Measurements from ENCODE around the gene MAP2K5. TPM values are rescaled to one million over a fixed set of nuclear protein-coding genes. Genes with fewer than 3 reads are reported as not detected.

The MAP2K5 gene
- polyA plus RNA-seq, 1 donor from 2014 or later: 12.1 TPM

GRCh38 chr15:67595572-67595971, 53.1 kb downstream of the MAP2K5 start (continued):
- no peak for TF ChIP-seq CTCF (IDR thresholded peaks at IDR 0.05; ENCODE audit: poor library complexity, severe bottlenecking)
- no peak for TF ChIP-seq SMC3 (conservative IDR thresholded peaks at IDR 0.05; ENCODE audit: poor library complexity)

GRCh38 chr15:67601073-67601472, 58.6 kb downstream of the MAP2K5 start:
- H3K4me3 ChIP-seq (ENCODE audit: low read length): no peak overlapping the region
- no peaks in the 10 kb centered on the region for H3K9me2 ChIP-seq (ENCODE audit: insufficient read depth, low read length)
- no peak overlapping the region for H3K27ac ChIP-seq (ENCODE audit: low read length)
- H4K20me1 ChIP-seq (ENCODE audit: insufficient read depth): no peaks in the 10 kb centered on the region
- H3F3A ChIP-seq (ENCODE audit: insufficient read depth, low read length, poor library complexity, severe bottlenecking): no peaks in the 10 kb centered on the region
- H3K9ac ChIP-seq (ENCODE audit: low read length): no peak overlapping the region
- no peaks in the 10 kb centered on the region for H3K79me2 ChIP-seq (replicated peaks; ENCODE audit: insufficient read depth, low read length)
- no peak for TF ChIP-seq REST (IDR thresholded peaks at IDR 0.05; ENCODE audit: borderline replicate concordance)
- no peak for TF ChIP-seq TAF1 (IDR thresholded peaks at IDR 0.05; ENCODE audit: low read depth)
- TF ChIP-seq CTCF (IDR thresholded peaks at IDR 0.05; ENCODE audit: poor library complexity, severe bottlenecking): no peak
- TF ChIP-seq SMC3 (conservative IDR thresholded peaks at IDR 0.05; ENCODE audit: poor library complexity): no peak
- TF ChIP-seq EZH2 (IDR thresholded peaks at IDR 0.05; ENCODE audit: borderline replicate concordance, insufficient read depth, low read length, poor library complexity, severe bottlenecking): no peak
- TF ChIP-seq RAD21 (conservative IDR thresholded peaks at IDR 0.05): no peak
- no peak for TF ChIP-seq EP300 (conservative IDR thresholded peaks at IDR 0.05; ENCODE audit: poor library complexity, severe bottlenecking)
- no peaks in the 10 kb centered on the region for H3K27me3 ChIP-seq (ENCODE audit: insufficient read depth, low read depth, low read length)
- no peaks in the 10 kb centered on the region for H3K9me3 ChIP-seq (ENCODE audit: low read length)
- H3K4me2 ChIP-seq (ENCODE audit: low read length): no peak overlapping the region
- no peaks in the 10 kb centered on the region for H3K36me3 ChIP-seq (ENCODE audit: insufficient read depth, low read length)
- H2AFZ ChIP-seq (ENCODE audit: low read depth, low read length): no peak overlapping the region

- Histone ChIP-seq H3K4me3 (ENCODE audit: low read length) (no peak overlapping the region), H3K27me3 (ENCODE audit: insufficient read depth, low read depth, low read length) (no peaks in the 10 kb centered on the region), H4K20me1 (ENCODE audit: insufficient read depth) (no peaks in the 10 kb centered on the region), H3K9ac (ENCODE audit: low read length) (no peak overlapping the region), H3K9me3 (ENCODE audit: low read length) (no peaks in the 10 kb centered on the region), H3K36me3 (ENCODE audit: insufficient read depth, low read length) (no peaks in the 10 kb centered on the region), H2AFZ (ENCODE audit: low read depth, low read length) (no peak overlapping the region), H3K79me2 (replicated peaks; ENCODE audit: insufficient read depth, low read length) (no peaks in the 10 kb centered on the region), H3K9me2 (ENCODE audit: insufficient read depth, low read length) (no peaks in the 10 kb centered on the region), H3K4me2 (ENCODE audit: low read length) (no peak overlapping the region), H3F3A (ENCODE audit: insufficient read depth, low read length, poor library complexity, severe bottlenecking) (no peaks in the 10 kb centered on the region), H3K27ac (ENCODE audit: low read length) (no peak overlapping the region)
- TF ChIP-seq REST (IDR thresholded peaks at IDR 0.05; ENCODE audit: borderline replicate concordance) (no peak), POLR2AphosphoS5 (IDR thresholded peaks at IDR 0.05) (no peak), CTCF (IDR thresholded peaks at IDR 0.05; ENCODE audit: poor library complexity, severe bottlenecking) (no peak)
Observed at GRCh38 chr15:67603063-67603462, 60.6 kb downstream of the MAP2K5 start.
